ENCODE results near the gene F12. TPM values are rescaled to one million over a fixed set of nuclear protein-coding genes. Genes with fewer than 3 reads are reported as not detected.

Gene F12
- total RNA-seq, 2 experiments from 2014 or later, result 3.2 to 5.4 TPM

GRCh38 chr5:177359451-177359851 lies 49.9 kb downstream of the F12 start:
- Mint-ChIP-seq H3K4me1 (ENCODE audit: low read depth) (peaks cover 78% of the 10 kb centered on the region), H3K4me3 (peak overlapping the region; percentile 88), H3K36me3 (ENCODE audit: low read depth) (no peaks in the 10 kb centered on the region), H3K27ac (peak overlapping the region; percentile 87), H3K9me3 (peaks cover 7% of the 10 kb centered on the region), H3K27me3 (ENCODE audit: low read depth) (no peaks in the 10 kb centered on the region)
- no peak for DNase-seq
- intact Hi-C loops (cut with micrococcal nuclease), result loop anchor here (5.0 kb wide), 1 partner anchor 227 kb away; the partner anchor contains the start of gene NSD1
- CTCF ChIA-PET, result interaction anchor here (1.1 to 6.3 kb wide), 2 partner anchors 12 to 24 kb away, joined by 3 to 50 read pairs; no protein-coding TSS in a partner anchor

DNA sequence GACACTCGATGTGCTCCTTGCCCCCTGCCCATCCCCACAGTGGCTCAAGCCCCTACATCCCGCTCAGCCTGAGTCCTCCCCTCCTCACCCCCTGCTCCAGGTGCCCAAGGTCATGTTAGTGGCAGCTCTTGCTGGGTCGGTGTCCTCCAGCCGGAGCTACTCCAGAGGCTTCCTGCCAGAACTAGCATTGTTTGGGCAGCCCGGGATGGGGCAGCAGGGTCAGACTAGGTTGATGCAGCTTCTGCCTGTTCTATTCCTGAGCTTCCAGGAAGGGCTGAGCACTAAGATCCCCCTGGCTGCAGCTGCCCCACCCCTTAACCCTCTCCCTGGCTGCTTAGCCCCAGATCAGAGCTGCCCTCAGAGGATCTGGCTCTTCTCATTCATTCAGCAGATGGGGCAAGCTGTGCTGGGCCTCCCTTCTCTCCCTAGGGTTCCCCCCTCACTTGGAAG lies 51.0 kb downstream of the F12 start:
- DNase-seq, result no peak
- H3K9me3 Mint-ChIP-seq, result peaks cover 7% of the 10 kb centered on the region
- H3K36me3 Mint-ChIP-seq (ENCODE audit: low read depth), result no peaks in the 10 kb centered on the region
- intact Hi-C loops (cut with micrococcal nuclease), result loop anchor here (5.0 kb wide), 1 partner anchor 226 kb away; the partner anchor contains the start of gene NSD1
- H3K4me3 Mint-ChIP-seq, result peak overlapping the region; percentile 88
- no peaks in the 10 kb centered on the region for H3K27me3 Mint-ChIP-seq (ENCODE audit: low read depth)
- peaks cover 69% of the 10 kb centered on the region for H3K4me1 Mint-ChIP-seq (ENCODE audit: low read depth)
- CTCF ChIA-PET, result interaction anchor here (0.8 to 6.3 kb wide), 6 partner anchors 10 to 49 kb away, joined by 3 to 50 read pairs (median 4); no protein-coding TSS in a partner anchor
- H3K27ac Mint-ChIP-seq, result peak overlapping the region; percentile 87

GRCh38 chr5:177357459-177358351 lies 51.7 kb downstream of the F12 start, which contains the start of gene RGS14:
RGS14 (plus strand) TSS chr5:177357924; CDS start chr5:177358025, 101 bp downstream.
- CTCF ChIA-PET, result interaction anchor here (0.8 to 6.3 kb wide), 6 partner anchors 14 to 48 kb away, joined by 3 to 50 read pairs (median 4); no protein-coding TSS in a partner anchor
- Mint-ChIP-seq H3K27ac (peak within 1 kb of the TSS; percentile 87), H3K9me3 (peaks cover 7% of the 10 kb centered on the region), H3K36me3 (ENCODE audit: low read depth) (no peaks in the 10 kb centered on the region), H3K4me1 (ENCODE audit: low read depth) (peaks cover 62% of the 10 kb centered on the region), H3K4me3 (peak within 1 kb of the TSS; percentile 88), H3K27me3 (ENCODE audit: low read depth) (no peaks in the 10 kb centered on the region)
- intact Hi-C loops (cut with micrococcal nuclease), result loop anchor here (5.0 kb wide), 1 partner anchor 225 kb away; the partner anchor contains the start of gene NSD1
- peak; percentile 73 for DNase-seq

GRCh38 chr5:177357146-177357458 lies 52.3 kb downstream of the F12 start:
- H3K27ac Mint-ChIP-seq, result peak overlapping the region; percentile 28
- CTCF ChIA-PET, result interaction anchor here (1.0 to 6.3 kb wide), 2 partner anchors 14 to 33 kb away, joined by 4 to 50 read pairs; no protein-coding TSS in a partner anchor
- H3K36me3 Mint-ChIP-seq (ENCODE audit: low read depth), result no peaks in the 10 kb centered on the region
- peak overlapping the region; percentile 88 for H3K4me3 Mint-ChIP-seq
- intact Hi-C loops (cut with micrococcal nuclease), result loop anchor here (5.0 kb wide), 1 partner anchor 225 kb away; the partner anchor contains the start of gene NSD1
- peaks cover 7% of the 10 kb centered on the region for H3K9me3 Mint-ChIP-seq
- no peak for DNase-seq
- no peaks in the 10 kb centered on the region for H3K27me3 Mint-ChIP-seq (ENCODE audit: low read depth)
- H3K4me1 Mint-ChIP-seq (ENCODE audit: low read depth), result peaks cover 56% of the 10 kb centered on the region

DNA sequence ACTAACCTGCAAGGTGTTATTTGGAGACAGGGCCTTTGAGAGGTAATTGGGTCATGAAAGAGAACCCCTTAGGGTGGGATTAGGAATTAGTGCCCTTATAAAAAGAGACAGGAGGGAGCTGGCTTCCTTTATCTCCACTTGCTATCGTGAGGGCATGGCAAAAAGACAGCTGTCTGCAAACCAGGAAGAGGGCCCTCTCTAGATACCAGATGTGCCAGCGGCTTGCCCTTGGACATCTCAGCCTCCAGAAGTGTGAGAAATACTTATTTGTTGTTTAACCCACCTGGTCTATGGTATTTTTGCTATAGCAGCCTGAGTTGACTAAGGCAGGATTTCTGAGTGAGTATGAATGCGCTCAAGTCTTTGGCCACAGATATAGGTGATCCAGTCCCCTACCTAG lies 52.6 kb downstream of the F12 start:
- H3K27ac Mint-ChIP-seq, result no peak overlapping the region
- no peaks in the 10 kb centered on the region for H3K36me3 Mint-ChIP-seq (ENCODE audit: low read depth)
- peaks cover 52% of the 10 kb centered on the region for H3K4me1 Mint-ChIP-seq (ENCODE audit: low read depth)
- no peak overlapping the region for H3K4me3 Mint-ChIP-seq
- H3K27me3 Mint-ChIP-seq (ENCODE audit: low read depth), result no peaks in the 10 kb centered on the region
- CTCF ChIA-PET, result interaction anchor here (1.0 to 6.3 kb wide), 2 partner anchors 14 to 34 kb away, joined by 4 to 50 read pairs; no protein-coding TSS in a partner anchor
- peaks cover 7% of the 10 kb centered on the region for H3K9me3 Mint-ChIP-seq
- DNase-seq, result no peak
- intact Hi-C loops (cut with micrococcal nuclease), result loop anchor here (5.0 kb wide), 1 partner anchor 224 kb away; the partner anchor contains the start of gene NSD1

- intact Hi-C loops (cut with micrococcal nuclease), result loop anchor here (5.0 kb wide), 1 partner anchor 224 kb away; the partner anchor contains the start of gene NSD1
- no peak for DNase-seq
- no peaks in the 10 kb centered on the region for H3K36me3 Mint-ChIP-seq (ENCODE audit: low read depth)
- H3K4me3 Mint-ChIP-seq, result no peak overlapping the region
- H3K27me3 Mint-ChIP-seq (ENCODE audit: low read depth), result no peaks in the 10 kb centered on the region
- no peak overlapping the region for H3K27ac Mint-ChIP-seq
- H3K9me3 Mint-ChIP-seq, result peaks cover 7% of the 10 kb centered on the region
- CTCF ChIA-PET, result interaction anchor here (1.0 kb wide), 2 partner anchors 8 to 15 kb away, joined by 3 to 7 read pairs; no protein-coding TSS in a partner anchor
- peaks cover 44% of the 10 kb centered on the region for H3K4me1 Mint-ChIP-seq (ENCODE audit: low read depth)
Measured at GRCh38 chr5:177355868-177356168, 53.5 kb downstream of the F12 start.

GRCh38 chr5:177355162-177355867 lies 54.0 kb downstream of the F12 start:
- peaks cover 46% of the 10 kb centered on the region for H3K4me1 Mint-ChIP-seq (ENCODE audit: low read depth)
- no peak for DNase-seq
- no peak overlapping the region for H3K27ac Mint-ChIP-seq
- CTCF ChIA-PET, result interaction anchor here (0.7 to 1.2 kb wide), 4 partner anchors 8 to 45 kb away, joined by 3 to 7 read pairs (median 4); no protein-coding TSS in a partner anchor
- peaks cover 7% of the 10 kb centered on the region for H3K9me3 Mint-ChIP-seq
- no peaks in the 10 kb centered on the region for H3K27me3 Mint-ChIP-seq (ENCODE audit: low read depth)
- intact Hi-C loops (cut with micrococcal nuclease), result loop anchor here (5.0 kb wide), 1 partner anchor 223 kb away; the partner anchor contains the start of gene NSD1
- H3K4me3 Mint-ChIP-seq, result no peak overlapping the region
- H3K36me3 Mint-ChIP-seq (ENCODE audit: low read depth), result no peaks in the 10 kb centered on the region

DNA sequence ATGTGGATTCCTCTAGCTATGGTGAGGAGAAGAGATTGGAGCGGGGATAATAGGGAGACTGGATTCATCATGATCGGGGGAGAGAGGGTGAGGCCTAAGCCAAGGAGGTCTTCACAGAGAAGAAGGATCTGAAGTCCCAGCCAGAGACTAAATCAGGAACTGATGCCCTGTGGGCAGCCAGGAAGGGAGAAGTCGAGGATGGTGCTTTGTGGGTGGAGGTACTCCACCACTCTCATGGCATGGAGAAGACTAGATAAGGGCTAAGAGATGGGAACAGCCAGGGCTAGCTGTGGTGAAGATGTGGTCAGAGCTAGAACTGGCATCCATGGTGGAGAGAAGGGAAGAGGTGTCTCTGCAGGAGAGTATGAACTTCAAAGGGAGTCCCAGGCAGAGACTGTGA lies 54.7 kb downstream of the F12 start:
- intact Hi-C loops (cut with micrococcal nuclease), result loop anchor here (5.0 kb wide), 2 partner anchors 33 to 222 kb away; partner anchors contain the start of gene NSD1
- H3K4me3 Mint-ChIP-seq, result no peak overlapping the region
- CTCF ChIA-PET, result interaction anchor here (0.7 to 1.2 kb wide), 3 partner anchors 9 to 45 kb away, joined by 3 to 7 read pairs (median 6); no protein-coding TSS in a partner anchor
- no peak overlapping the region for H3K27ac Mint-ChIP-seq
- H3K4me1 Mint-ChIP-seq (ENCODE audit: low read depth), result peaks cover 46% of the 10 kb centered on the region
- H3K27me3 Mint-ChIP-seq (ENCODE audit: low read depth), result no peaks in the 10 kb centered on the region
- DNase-seq, result no peak
- peaks cover 7% of the 10 kb centered on the region for H3K9me3 Mint-ChIP-seq
- no peaks in the 10 kb centered on the region for H3K36me3 Mint-ChIP-seq (ENCODE audit: low read depth)

- intact Hi-C loops (cut with micrococcal nuclease), result loop anchor here (5.0 kb wide), 1 partner anchor 33 kb away; no protein-coding TSS in a partner anchor
- Mint-ChIP-seq H3K9me3 (peaks cover 7% of the 10 kb centered on the region), H3K27ac (no peak overlapping the region), H3K4me3 (no peak overlapping the region), H3K4me1 (ENCODE audit: low read depth) (peaks cover 46% of the 10 kb centered on the region), H3K27me3 (ENCODE audit: low read depth) (no peaks in the 10 kb centered on the region), H3K36me3 (ENCODE audit: low read depth) (no peaks in the 10 kb centered on the region)
- CTCF ChIA-PET, result interaction anchor here (1.2 kb wide), 1 partner anchor 44 kb away, joined by 6 read pairs; no protein-coding TSS in a partner anchor
- no peak for DNase-seq
Measured at GRCh38 chr5:177354256-177354655, 55.1 kb downstream of the F12 start.

DNA sequence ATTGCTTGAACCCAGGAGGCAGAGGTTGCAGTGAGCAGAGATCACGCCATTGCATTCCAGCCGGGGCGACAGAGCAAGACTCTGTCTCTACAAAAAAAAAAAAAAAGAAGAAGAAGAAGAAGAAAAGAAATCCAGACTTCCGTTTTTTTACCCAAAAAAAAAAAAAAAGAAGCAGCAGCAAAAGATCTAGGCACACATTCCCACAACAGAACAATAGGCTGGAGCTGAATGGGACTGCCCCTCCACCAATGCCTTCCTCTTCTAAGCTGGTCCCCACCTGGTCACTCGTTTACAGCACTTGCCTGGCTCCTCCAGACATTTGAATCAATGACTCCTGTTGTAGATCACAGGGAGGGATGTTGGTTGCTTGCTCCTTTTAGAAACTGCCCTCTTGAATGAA lies 56.3 kb downstream of the F12 start:
- H3K4me1 Mint-ChIP-seq (ENCODE audit: low read depth), result peaks cover 42% of the 10 kb centered on the region
- H3K4me3 Mint-ChIP-seq, result no peak overlapping the region
- DNase-seq, result no peak
- H3K27me3 Mint-ChIP-seq (ENCODE audit: low read depth), result no peaks in the 10 kb centered on the region
- intact Hi-C loops (cut with micrococcal nuclease), result loop anchor here (5.0 kb wide), 1 partner anchor 34 kb away; no protein-coding TSS in a partner anchor
- peaks cover 7% of the 10 kb centered on the region for H3K9me3 Mint-ChIP-seq
- no peak overlapping the region for H3K27ac Mint-ChIP-seq
- CTCF ChIA-PET, result interaction anchor here (0.9 to 1.2 kb wide), 2 partner anchors 14 to 38 kb away, joined by 3 read pairs; no protein-coding TSS in a partner anchor
- H3K36me3 Mint-ChIP-seq (ENCODE audit: low read depth), result no peaks in the 10 kb centered on the region
